CD14-positive monocyte (primary cell): ENCODE measurements around the gene COTL1. TPM values are rescaled to one million over a fixed set of nuclear protein-coding genes. Genes with fewer than 3 reads are reported as not detected.

Experiments used
- DNase-seq, 3 donors: peaks; one replicate each; pipeline ENCODE4 v3.0.0-alpha.2; 2011 to 2022
- H2AFZ ChIP-seq: 2 replicates; pipeline ENCODE4 v1.6.0; 2012; ENCODE audit warnings: mild to moderate bottlenecking, low read depth, low read length, inconsistent platforms; ENCODE audit not compliant: insufficient read depth, poor library complexity, severe bottlenecking
- H3K27ac ChIP-seq, 2 donors: 1 replicate in 1 of 2; 2 replicates in 1 of 2; pipeline ENCODE4 v1.5.1; 2012 to 2013; ENCODE audit warnings: low read length in 2 of 2, control low read depth in 1 of 2, inconsistent platforms in 1 of 2, low read depth in 1 of 2, mild to moderate bottlenecking in 1 of 2
- H3K27me3 ChIP-seq, 2 donors: one replicate each; pipeline versions ENCODE4 v1.6.0 to v1.6.1; 2011 to 2013; ENCODE audit warnings: low read length in 2 of 2; ENCODE audit not compliant: control insufficient read depth in 2 of 2, insufficient read depth in 2 of 2
- H3K36me3 ChIP-seq, 2 donors: replicated peaks in 1 of 2; 1 replicate in 1 of 2; 2 replicates in 1 of 2; pipeline versions ENCODE4 v1.5.1 to v1.6.1; 2012 to 2013; ENCODE audit warnings: low read length in 2 of 2, control low read depth in 1 of 2, inconsistent platforms in 1 of 2, mild to moderate bottlenecking in 1 of 2; ENCODE audit not compliant: insufficient read depth in 2 of 2, control insufficient read depth in 1 of 2
- H3K4me1 ChIP-seq, 2 donors: 1 replicate in 1 of 2; 2 replicates in 1 of 2; pipeline versions ENCODE4 v1.5.1 to v1.6.1; 2012 to 2013; ENCODE audit warnings: low read length in 2 of 2, control low read depth in 1 of 2, inconsistent platforms in 1 of 2, mild to moderate bottlenecking in 1 of 2, moderate library complexity in 1 of 2; ENCODE audit not compliant: insufficient read depth in 2 of 2, control insufficient read depth in 1 of 2
- H3K4me2 ChIP-seq: replicated peaks from 2 replicates; pipeline ENCODE3; 2012; ENCODE audit warnings: low read length, moderate library complexity, mild to moderate bottlenecking; ENCODE audit not compliant: poor library complexity, severe bottlenecking; ENCODE audit errors: extremely low read depth
- H3K4me3 ChIP-seq, 3 experiments: fragments of 200-600 bp in 1 of 3; sonication (generic) in 1 of 3; replicated peaks in 1 of 3; 1 replicate in 2 of 3; 2 replicates in 1 of 3; pipeline ENCODE4 v1.5.1; 2011 to 2013; ENCODE audit warnings: low read length in 3 of 3, mild to moderate bottlenecking in 3 of 3, control low read depth in 2 of 3, low read depth in 2 of 3, inconsistent platforms in 1 of 3, moderate library complexity in 1 of 3
- H3K79me2 ChIP-seq: 2 replicates; pipeline ENCODE4 v1.6.0; 2012; ENCODE audit warnings: mild to moderate bottlenecking, control low read depth, inconsistent platforms, low read length, moderate library complexity; ENCODE audit not compliant: insufficient read depth
- H3K9ac ChIP-seq: 2 replicates; pipeline ENCODE4 v1.6.0; 2017; ENCODE audit warnings: low read length, mild to moderate bottlenecking; ENCODE audit not compliant: insufficient read depth, poor library complexity, severe bottlenecking
- H3K9me3 ChIP-seq, 2 donors: replicated peaks in 1 of 2; 1 replicate in 1 of 2; 2 replicates in 1 of 2; pipeline versions ENCODE4 v1.5.1 to v1.6.1; 2012 to 2013; ENCODE audit warnings: low read length in 2 of 2, control low read depth in 1 of 2; ENCODE audit not compliant: control insufficient read depth in 1 of 2, insufficient read depth in 1 of 2
- H4K20me1 ChIP-seq: 2 replicates; pipeline ENCODE4 v1.6.0; 2012; ENCODE audit warnings: mild to moderate bottlenecking, low read length, control low read depth, moderate library complexity; ENCODE audit not compliant: insufficient read depth
- H3K27ac Mint-ChIP-seq, 7 donors: one replicate each; pipeline ENCODE4 v1.8.0; 2020; ENCODE audit warnings: mild to moderate bottlenecking in 7 of 7, mixed read lengths in 7 of 7, moderate library complexity in 6 of 7, inconsistent platforms in 2 of 7
- H3K27me3 Mint-ChIP-seq, 3 donors: one replicate each; pipeline ENCODE4 v1.8.0; 2021 to 2022; ENCODE audit warnings: low read depth in 3 of 3, mild to moderate bottlenecking in 3 of 3, mixed read lengths in 3 of 3, moderate library complexity in 3 of 3, inconsistent platforms in 1 of 3
- H3K36me3 Mint-ChIP-seq, 2 donors: one replicate each; pipeline ENCODE4 v1.8.0; 2020; ENCODE audit warnings: mixed read lengths in 2 of 2, inconsistent platforms in 1 of 2, mild to moderate bottlenecking in 1 of 2
- H3K4me1 Mint-ChIP-seq: one replicate; pipeline ENCODE4 v1.8.0; 2020; ENCODE audit warnings: mild to moderate bottlenecking, mixed read lengths
- H3K4me3 Mint-ChIP-seq, 2 donors: one replicate each; pipeline ENCODE4 v1.8.0; 2020; ENCODE audit warnings: mild to moderate bottlenecking in 2 of 2, mixed read lengths in 2 of 2, moderate library complexity in 1 of 2
- H3K9me3 Mint-ChIP-seq, 7 donors: one replicate each; pipeline ENCODE4 v1.8.0; 2020 to 2022; ENCODE audit warnings: mixed read lengths in 7 of 7, mild to moderate bottlenecking in 6 of 7, moderate library complexity in 6 of 7, inconsistent platforms in 2 of 7
- CTCF ChIP-seq: fragments of 200-600 bp; IDR thresholded peaks from one replicate; pipeline ENCODE4 v1.8.0; 2022; ENCODE audit warnings: antibody characterized with exemption, mild to moderate bottlenecking
- WGBS: methylation state at CpG from one replicate; pipeline ENCODE4 v1.1.5; 2013; ENCODE audit warnings: missing lambda C conversion rate; ENCODE audit not compliant: insufficient coverage; 5-methylcytosine and 5-hydroxymethylcytosine counted together
- intact Hi-C, 2 donors: fragments of 100-400 bp; cut with micrococcal nuclease; formaldehyde crosslinking; loops; one replicate each; pipeline versions ENCODE4 v1.15.0 to v1.15.1; 2023
- polyA plus RNA-seq, 3 donors: library from polyadenylated mRNA; depleted of rRNA in 1 of 3; unstranded in 2 of 3; stranded (reverse) in 1 of 3; fragments of 300-500 nt in 2 of 3; fragments of >200 nt in 1 of 3; fragmentation: Illumina TruSeq in 2 of 3; gene quantifications; 1 replicate in 2 of 3; 2 replicates in 1 of 3; pipeline ENCODE4 v1.2.3, GENCODE V29; 2012 to 2021

COTL1 gene
- polyA plus RNA-seq, 3 donors: 648 to 1,843 (median 1,643) TPM

GRCh38 chr16:84647828-84648594 is 30.1 kb upstream of the COTL1 start, which contains the start of gene KLHL36:
Gene KLHL36 (plus strand): TSS chr16:84648511. CDS start chr16:84650868, 2,357 bp downstream.
- Histone ChIP-seq H3K4me1 (peaks cover 26 to 31% of the 10 kb centered on the region in 2 donors), H3K9ac (peak within 1 kb of the TSS; percentile 76), H2AFZ (peak within 1 kb of the TSS; percentile 96), H3K27ac (peak within 1 kb of the TSS in 1 of 2 donors; percentile 73), H3K27me3 (no peaks in the 10 kb centered on the region), H4K20me1 (peaks cover 40% of the 10 kb centered on the region), H3K4me3 (peak within 1 kb of the TSS; percentile 59 to 85 (median 72)), H3K79me2 (peaks cover 39% of the 10 kb centered on the region), H3K4me2 (peak within 1 kb of the TSS; percentile 91), H3K9me3 (no peaks in the 10 kb centered on the region), H3K36me3 (peaks cover 22 to 25% of the 10 kb centered on the region in 2 donors)
- peak within 1 kb of the TSS; percentile 66 to 92 (median 83) for H3K27ac Mint-ChIP-seq
- peaks cover 25 to 26% of the 10 kb centered on the region in 2 donors for H3K36me3 Mint-ChIP-seq
- H3K27me3 Mint-ChIP-seq: peaks cover 0 to 7% (median 4%) of the 10 kb centered on the region in 3 donors
- H3K4me3 Mint-ChIP-seq: peak within 1 kb of the TSS; percentile 84 to 87
- peaks cover 39% of the 10 kb centered on the region for H3K4me1 Mint-ChIP-seq
- WGBS: 2% methylated on average over 72 of the region's 77 CpGs
- no peak for TF ChIP-seq CTCF
- peak; percentile 29 to 47 (median 44) for DNase-seq
- intact Hi-C loops: no loop called here
- no peaks in the 10 kb centered on the region for H3K9me3 Mint-ChIP-seq

GRCh38 chr16:84643674-84644073 is 25.8 kb upstream of the COTL1 start:
- 100% methylated on average over 1 of the region's 4 CpGs for WGBS
- Histone ChIP-seq H4K20me1 (no peaks in the 10 kb centered on the region), H3K36me3 (no peaks in the 10 kb centered on the region), H3K9ac (no peak overlapping the region), H3K4me3 (no peak overlapping the region), H3K27ac (peak overlapping the region; percentile 56 to 63), H2AFZ (peak overlapping the region; percentile 35), H3K27me3 (no peaks in the 10 kb centered on the region), H3K4me2 (peak overlapping the region; percentile 9), H3K4me1 (peaks cover 52 to 53% of the 10 kb centered on the region in 2 donors), H3K79me2 (no peaks in the 10 kb centered on the region), H3K9me3 (no peaks in the 10 kb centered on the region)
- Mint-ChIP-seq H3K27ac (peak overlapping the region in 3 of 7 donors; percentile 75 to 91 (median 87)), H3K36me3 (peaks cover 0 to 3% of the 10 kb centered on the region in 2 donors), H3K4me1 (peaks cover 57% of the 10 kb centered on the region), H3K4me3 (no peak overlapping the region), H3K27me3 (peaks cover 0 to 7% (median 4%) of the 10 kb centered on the region in 3 donors), H3K9me3 (no peaks in the 10 kb centered on the region)
- intact Hi-C loops: loop anchor here in 1 of 2 donors (5.0 kb wide), 1 partner anchor 309 kb away; no protein-coding TSS in a partner anchor
- no peak for TF ChIP-seq CTCF
- no peak for DNase-seq
